ENCODE data around the gene ATP10A. TPM values are rescaled to one million over a fixed set of nuclear protein-coding genes. Genes with fewer than 3 reads are reported as not detected.

Gene ATP10A
- total RNA-seq, 1 experiment from 2014 or later: 1.3 TPM

- no peak for DNase-seq (ENCODE audit: low spot score)
These were observed 143.8 kb downstream of the ATP10A start for GRCh38 chr15:25719101-25719985.

- DNase-seq (ENCODE audit: low spot score): no peak
These were observed 144.5 kb downstream of the ATP10A start for GRCh38 chr15:25718597-25718996.

- DNase-seq (ENCODE audit: low spot score): no peak
These were observed 145.0 kb downstream of the ATP10A start for GRCh38 chr15:25718169-25718536.

GRCh38 chr15:25717457-25718168, 145.5 kb downstream of the ATP10A start:
- DNase-seq (ENCODE audit: low spot score): no peak

GRCh38 chr15:25717127-25717456, 146.0 kb downstream of the ATP10A start:
- no peak for DNase-seq (ENCODE audit: low spot score)

GRCh38 chr15:25716414-25717126, 146.6 kb downstream of the ATP10A start:
- no peak for DNase-seq (ENCODE audit: low spot score)

- no peak for DNase-seq (ENCODE audit: low spot score)
These were observed 147.4 kb downstream of the ATP10A start for GRCh38 chr15:25715536-25716413.

GRCh38 chr15:25714538-25714840, 148.6 kb downstream of the ATP10A start:
- DNase-seq (ENCODE audit: low spot score): no peak

GRCh38 chr15:25713736-25714537, 149.2 kb downstream of the ATP10A start:
- no peak for DNase-seq (ENCODE audit: low spot score)

GRCh38 chr15:25712961-25713355, 150.2 kb downstream of the ATP10A start:
- no peak for DNase-seq (ENCODE audit: low spot score)

- DNase-seq (ENCODE audit: low spot score): no peak
These were observed 150.8 kb downstream of the ATP10A start for GRCh38 chr15:25712192-25712960.

GRCh38 chr15:25711691-25712090, 151.4 kb downstream of the ATP10A start:
- no peak for DNase-seq (ENCODE audit: low spot score)

- no peak for DNase-seq (ENCODE audit: low spot score)
These were observed 152.0 kb downstream of the ATP10A start for GRCh38 chr15:25711164-25711563.

GRCh38 chr15:25710184-25710583, 152.9 kb downstream of the ATP10A start:
- peak; percentile 11 for DNase-seq (ENCODE audit: low spot score)

GRCh38 chr15:25709437-25710159, 153.5 kb downstream of the ATP10A start:
- DNase-seq (ENCODE audit: low spot score): no peak

- DNase-seq (ENCODE audit: low spot score): no peak
These were observed 154.7 kb downstream of the ATP10A start for GRCh38 chr15:25708391-25708790.

- no peak for DNase-seq (ENCODE audit: low spot score)
These were observed 155.3 kb downstream of the ATP10A start for GRCh38 chr15:25707656-25708365.

GRCh38 chr15:25706176-25706955, 156.8 kb downstream of the ATP10A start:
- DNase-seq (ENCODE audit: low spot score): no peak

Data from H4 (cell line).